ENCODE results near the gene OGFOD3.
A peak's percentile ranks its signal among the peaks of the same experiment; 100 is the strongest.
"Not testable (repeated sequence)": the region's sequence is repeated elsewhere in the genome, so short reads cannot be mapped to it uniquely, and the experiment has no call there.

The OGFOD3 gene

GRCh38 chr17:82418001-82418986 lies at the start of gene OGFOD3, which contains the start of gene HEXD:
OGFOD3 (minus strand) TSS chr17:82418586; CDS start chr17:82418485, 101 bp downstream.
HEXD (plus strand) TSS chr17:82418347; CDS start chr17:82419800, 1,453 bp downstream.
- peak; percentile 86 for DNase-seq (ENCODE audit: insufficient read length, low spot score)
- TF ChIP-seq, protein P1, sequence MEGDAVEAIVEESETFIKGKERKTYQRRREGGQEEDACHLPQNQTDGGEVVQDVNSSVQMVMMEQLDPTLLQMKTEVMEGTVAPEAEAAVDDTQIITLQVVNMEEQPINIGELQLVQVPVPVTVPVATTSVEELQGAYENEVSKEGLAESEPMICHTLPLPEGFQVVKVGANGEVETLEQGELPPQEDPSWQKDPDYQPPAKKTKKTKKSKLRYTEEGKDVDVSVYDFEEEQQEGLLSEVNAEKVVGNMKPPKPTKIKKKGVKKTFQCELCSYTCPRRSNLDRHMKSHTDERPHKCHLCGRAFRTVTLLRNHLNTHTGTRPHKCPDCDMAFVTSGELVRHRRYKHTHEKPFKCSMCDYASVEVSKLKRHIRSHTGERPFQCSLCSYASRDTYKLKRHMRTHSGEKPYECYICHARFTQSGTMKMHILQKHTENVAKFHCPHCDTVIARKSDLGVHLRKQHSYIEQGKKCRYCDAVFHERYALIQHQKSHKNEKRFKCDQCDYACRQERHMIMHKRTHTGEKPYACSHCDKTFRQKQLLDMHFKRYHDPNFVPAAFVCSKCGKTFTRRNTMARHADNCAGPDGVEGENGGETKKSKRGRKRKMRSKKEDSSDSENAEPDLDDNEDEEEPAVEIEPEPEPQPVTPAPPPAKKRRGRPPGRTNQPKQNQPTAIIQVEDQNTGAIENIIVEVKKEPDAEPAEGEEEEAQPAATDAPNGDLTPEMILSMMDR (IDR thresholded peaks at IDR 0.05; ENCODE audit: insufficient read depth, missing control alignments): no peak
- FAIRE-seq: no peak

GRCh38 chr17:82465023-82465603 lies 46.7 kb upstream of the OGFOD3 start:
- FAIRE-seq (no peak), DNase-seq (ENCODE audit: insufficient read length, low spot score) (no peak)
- TF ChIP-seq, protein P1 (IDR thresholded peaks at IDR 0.05; ENCODE audit: insufficient read depth, missing control alignments): no peak

GRCh38 chr17:82464567-82464929 lies 46.2 kb upstream of the OGFOD3 start:
- DNase-seq (ENCODE audit: insufficient read length, low spot score) (no peak), FAIRE-seq (no peak)
- TF ChIP-seq, protein P1 (IDR thresholded peaks at IDR 0.05; ENCODE audit: insufficient read depth, missing control alignments): no peak

- FAIRE-seq: no peak
- DNase-seq (ENCODE audit: insufficient read length, low spot score): no peak
- TF ChIP-seq, protein P1 (IDR thresholded peaks at IDR 0.05; ENCODE audit: insufficient read depth, missing control alignments): no peak
Observed at GRCh38 chr17:82463925-82464566, 45.7 kb upstream of the OGFOD3 start.

DNA sequence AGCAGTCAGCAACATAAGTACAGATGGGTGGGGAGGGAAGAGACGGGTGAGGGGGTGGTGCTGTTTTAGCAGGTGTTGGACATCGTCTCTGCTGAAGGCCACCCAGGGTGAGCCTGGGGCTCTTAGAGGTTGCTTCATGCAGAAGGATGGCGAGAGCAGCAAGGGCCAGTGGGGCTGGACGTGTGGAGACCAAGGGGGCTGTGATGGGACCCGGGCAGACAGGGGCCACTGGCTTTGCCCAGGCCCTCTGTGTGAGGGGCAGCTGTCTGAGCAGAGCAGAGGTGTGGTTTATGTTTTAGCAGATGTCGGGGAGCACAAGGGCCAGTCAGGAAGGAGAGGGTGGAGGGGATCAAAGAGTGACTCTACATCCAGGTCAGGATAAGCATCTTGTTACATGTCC lies 45.0 kb upstream of the OGFOD3 start:
- TF ChIP-seq, protein P1 (IDR thresholded peaks at IDR 0.05; ENCODE audit: insufficient read depth, missing control alignments): no peak
- DNase-seq (ENCODE audit: insufficient read length, low spot score): no peak
- no peak for FAIRE-seq

GRCh38 chr17:82461827-82462524 lies 43.6 kb upstream of the OGFOD3 start:
- TF ChIP-seq, protein P1 (IDR thresholded peaks at IDR 0.05; ENCODE audit: insufficient read depth, missing control alignments): no peak
- DNase-seq (ENCODE audit: insufficient read length, low spot score): no peak
- no peak for FAIRE-seq

DNA sequence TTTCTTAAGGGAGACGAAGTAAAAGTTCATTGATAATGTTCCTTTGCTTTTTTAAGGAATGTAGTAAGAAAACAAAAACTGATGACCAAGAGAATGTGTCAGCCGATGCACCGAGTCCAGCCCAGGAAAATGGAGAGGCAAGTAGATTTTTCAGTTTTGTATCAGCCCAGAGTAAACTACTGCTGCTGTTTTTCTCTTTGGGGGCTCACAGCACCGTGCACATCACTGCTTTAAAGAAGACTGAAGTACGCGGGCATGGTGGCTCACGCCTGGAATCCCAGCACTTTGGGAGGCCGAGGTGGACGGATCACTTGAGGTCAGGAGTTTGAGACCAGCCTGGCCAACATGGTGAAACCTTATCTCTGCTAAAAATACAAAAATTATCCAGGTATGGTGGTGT lies 41.5 kb upstream of the OGFOD3 start:
- FAIRE-seq; DNase-seq (ENCODE audit: insufficient read length, low spot score): not testable (repeated sequence)

All from D721Med (cell line).